RPMI7951 (cell line): Measurements from ENCODE around the gene SESN3. TPM values are rescaled to one million over a fixed set of nuclear protein-coding genes. Genes with fewer than 3 reads are reported as not detected.

Experiments used
- DNase-seq: peaks from one replicate; pipeline ENCODE4 v3.0.0-alpha.2; 2012; ENCODE audit warnings: low read depth
- total RNA-seq: library from RNA; depleted of rRNA; stranded (reverse); fragments of >200 nt; shearing (Covaris generic); gene quantifications from 2 replicates; pipeline ENCODE4 v1.2.3, GENCODE V29; 2014; rRNA removed

Gene SESN3
- total RNA-seq, 1 experiment from 2014 or later: 3.4 TPM

GRCh38 chr11:95121698-95122097 lies 109.3 kb downstream of the SESN3 start:
- no peak for DNase-seq

- DNase-seq: peak; percentile 37
These were observed 111.5 kb downstream of the SESN3 start for GRCh38 chr11:95119361-95120060.

GRCh38 chr11:95115597-95115996 lies 115.4 kb downstream of the SESN3 start:
- DNase-seq: no peak

Other genes starting within 250 kb of the SESN3 start
- gene KDM4E, start 205.9 kb downstream of the SESN3 start, total RNA-seq: not detected in 2 replicates
- not detected in 2 replicates for gene KDM4F, start 181.8 kb downstream of the SESN3 start, total RNA-seq
- 16.8 and 32.9 TPM in 2 replicates for gene SRSF8, start 164.3 kb downstream of the SESN3 start, total RNA-seq
- 36.6 and 40.4 TPM in 2 replicates for gene ENDOD1, start 141.4 kb downstream of the SESN3 start, total RNA-seq